Fibroblast of skin of left biceps (primary cell): ENCODE data around the gene SBF1.

Source experiments
- DNase-seq, 2 experiments: peaks; one replicate each; pipeline ENCODE4 v3.0.0-alpha.2; 2013; ENCODE audit warnings: low read depth in 2 of 2

Gene SBF1

GRCh38 chr22:50468626-50469025, 6.2 kb downstream of the SBF1 start:
- no peak for DNase-seq

- no peak for DNase-seq
Observed at GRCh38 chr22:50467773-50468440, 6.9 kb downstream of the SBF1 start.

DNA sequence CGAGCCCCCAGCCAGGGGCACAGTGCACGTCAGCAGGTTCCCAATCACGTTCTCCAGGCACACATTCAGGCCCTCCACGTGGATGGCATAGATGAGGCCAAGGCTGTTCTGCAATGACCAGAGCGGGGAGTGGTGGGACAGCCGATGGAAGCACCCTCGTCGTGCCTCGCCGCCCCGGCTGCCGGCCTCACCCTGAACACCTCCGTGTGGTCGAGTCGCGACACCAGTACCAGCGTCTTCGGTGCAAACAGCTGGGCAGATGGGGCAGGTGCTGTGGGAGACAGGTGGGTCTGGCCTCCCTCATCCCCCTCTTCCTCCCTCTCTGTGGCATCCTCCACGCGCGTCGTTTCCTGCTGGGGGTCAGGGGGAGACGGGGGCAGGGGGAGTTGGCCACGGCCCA, 7.5 kb downstream of the SBF1 start:
- DNase-seq, result no peak

- DNase-seq, result no peak
Observed at GRCh38 chr22:50465066-50465930, 9.5 kb downstream of the SBF1 start.

DNA sequence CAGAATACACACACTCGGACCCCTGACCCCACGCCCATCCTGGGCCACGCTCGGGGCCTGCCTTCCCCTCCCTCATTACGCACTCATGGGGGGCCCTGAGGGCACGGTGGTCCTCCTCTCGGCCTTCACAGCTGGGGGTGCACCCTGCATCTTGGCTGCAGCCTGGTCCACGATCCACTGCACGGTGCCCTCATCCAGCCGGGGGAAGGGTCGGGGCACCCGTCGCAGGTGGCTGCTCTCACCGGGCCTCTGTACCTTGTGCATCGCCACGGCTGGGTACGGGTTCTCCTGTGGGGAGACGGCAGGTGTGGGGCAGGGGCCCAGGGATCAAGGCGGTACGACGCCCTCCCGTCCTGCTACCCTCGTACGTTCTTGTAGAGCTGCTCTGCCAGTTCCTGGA, 10.4 kb downstream of the SBF1 start:
- no peak for DNase-seq

- DNase-seq, result no peak
Observed at GRCh38 chr22:50463188-50463900, 11.5 kb downstream of the SBF1 start.

GRCh38 chr22:50461979-50462540, 12.8 kb downstream of the SBF1 start:
- DNase-seq, result no peak

DNA sequence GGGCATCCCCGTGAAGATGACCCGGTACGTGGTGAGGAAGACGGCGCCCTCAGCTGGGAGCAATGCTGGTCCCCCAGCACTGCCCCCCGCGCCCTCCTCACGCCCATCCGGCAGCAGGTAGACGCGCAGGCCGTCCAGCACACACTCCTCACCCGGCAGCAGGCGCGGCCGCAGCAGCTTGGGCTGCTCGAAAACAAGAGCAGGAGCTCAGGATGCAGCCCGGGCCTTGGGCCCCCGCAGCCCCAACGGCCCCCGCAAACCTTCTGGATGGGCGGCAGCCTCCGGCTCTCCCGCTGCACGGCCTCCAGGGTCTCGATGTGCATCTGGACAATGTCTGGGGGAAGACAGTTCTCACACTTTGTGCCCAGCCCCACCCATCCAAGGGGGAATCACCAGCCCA, 13.3 kb downstream of the SBF1 start:
- DNase-seq, result no peak

- no peak for DNase-seq
Observed at GRCh38 chr22:50460938-50461337, 13.9 kb downstream of the SBF1 start.

DNA sequence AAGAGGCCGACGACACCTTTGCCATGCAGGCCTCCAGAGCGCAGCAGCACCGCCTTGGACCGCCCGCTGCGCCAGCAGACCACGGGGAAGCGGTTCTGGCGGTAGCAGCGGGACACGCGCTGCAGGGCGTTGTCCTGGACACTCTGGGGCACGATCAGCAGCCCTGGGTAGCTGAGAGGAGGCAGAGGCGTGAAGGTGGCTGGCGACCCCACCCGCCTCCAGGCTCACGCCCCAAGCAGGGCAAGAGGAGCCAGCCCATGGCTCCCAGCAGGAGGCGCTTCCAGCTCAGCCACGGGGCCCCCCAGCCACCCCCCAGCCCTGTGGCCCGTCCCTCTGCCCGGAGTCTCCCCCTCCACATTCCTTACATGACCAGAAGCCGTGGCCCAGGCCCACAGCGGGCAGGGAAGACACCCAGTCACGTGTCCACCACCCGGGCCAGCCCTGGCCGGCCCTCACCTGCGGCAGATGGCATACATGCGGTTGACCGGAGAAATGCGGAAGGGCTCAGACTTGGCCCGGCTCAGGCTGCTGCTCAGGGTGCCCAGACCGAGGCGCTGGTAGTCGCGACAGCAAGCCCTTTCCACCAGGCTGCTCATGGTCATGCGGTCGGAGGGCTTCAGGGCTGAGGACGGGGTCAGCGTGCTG, 15.2 kb downstream of the SBF1 start:
- no peak for DNase-seq

- DNase-seq, result no peak
Observed at GRCh38 chr22:50459016-50459415, 15.8 kb downstream of the SBF1 start.

GRCh38 chr22:50456466-50457234, 18.2 kb downstream of the SBF1 start:
- DNase-seq, result no peak

- DNase-seq, result no peak
Observed at GRCh38 chr22:50456026-50456425, 18.8 kb downstream of the SBF1 start.

GRCh38 chr22:50455201-50455600, 19.6 kb downstream of the SBF1 start:
- no peak for DNase-seq

DNA sequence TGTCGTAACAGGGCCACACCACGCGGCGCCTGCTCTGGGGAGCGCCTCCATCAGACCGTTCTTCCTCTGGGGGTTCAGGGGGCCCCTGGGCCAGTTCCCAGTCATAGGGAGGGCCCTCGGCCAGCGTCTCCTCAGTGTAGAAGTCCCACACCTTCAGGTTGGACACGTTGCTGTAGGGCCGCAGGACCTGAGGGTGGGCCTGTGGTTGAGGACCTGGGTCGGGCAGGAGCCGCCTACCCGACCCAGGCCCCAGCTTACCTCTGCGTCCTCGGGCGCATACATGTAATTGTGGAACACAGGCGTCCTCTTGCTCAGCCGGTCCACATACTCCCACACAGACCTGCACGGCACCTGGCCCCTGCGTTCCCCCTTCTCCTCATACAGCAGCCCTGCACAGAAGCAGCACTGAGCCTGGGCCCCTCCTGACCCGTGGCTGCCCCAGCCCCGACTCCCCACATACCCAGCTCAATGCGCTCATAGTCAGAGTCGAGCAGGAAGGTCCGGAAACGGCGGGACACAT, 20.2 kb downstream of the SBF1 start:
- no peak for DNase-seq

DNA sequence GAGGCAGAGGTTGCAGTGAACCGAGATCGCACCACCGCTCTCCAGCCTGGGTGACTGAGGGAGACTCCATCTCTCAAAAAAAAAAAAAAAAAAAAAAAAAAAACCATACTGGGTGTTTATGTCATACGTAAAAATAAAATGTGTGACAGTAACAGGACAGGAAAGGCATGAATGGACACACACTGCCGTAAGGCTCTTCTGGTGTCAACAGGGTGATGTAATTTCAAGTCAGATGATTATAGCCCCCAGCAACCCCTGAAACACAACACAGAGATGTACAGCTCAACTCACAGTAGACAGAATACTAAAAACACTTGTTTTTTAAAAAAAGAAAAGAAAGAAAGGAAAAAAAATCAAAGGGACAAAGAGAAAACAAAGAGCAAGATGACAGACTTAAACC, 22.2 kb downstream of the SBF1 start:
- DNase-seq, result no peak

- no peak for DNase-seq
Observed at GRCh38 chr22:50447576-50448551, 27.0 kb downstream of the SBF1 start.

DNA sequence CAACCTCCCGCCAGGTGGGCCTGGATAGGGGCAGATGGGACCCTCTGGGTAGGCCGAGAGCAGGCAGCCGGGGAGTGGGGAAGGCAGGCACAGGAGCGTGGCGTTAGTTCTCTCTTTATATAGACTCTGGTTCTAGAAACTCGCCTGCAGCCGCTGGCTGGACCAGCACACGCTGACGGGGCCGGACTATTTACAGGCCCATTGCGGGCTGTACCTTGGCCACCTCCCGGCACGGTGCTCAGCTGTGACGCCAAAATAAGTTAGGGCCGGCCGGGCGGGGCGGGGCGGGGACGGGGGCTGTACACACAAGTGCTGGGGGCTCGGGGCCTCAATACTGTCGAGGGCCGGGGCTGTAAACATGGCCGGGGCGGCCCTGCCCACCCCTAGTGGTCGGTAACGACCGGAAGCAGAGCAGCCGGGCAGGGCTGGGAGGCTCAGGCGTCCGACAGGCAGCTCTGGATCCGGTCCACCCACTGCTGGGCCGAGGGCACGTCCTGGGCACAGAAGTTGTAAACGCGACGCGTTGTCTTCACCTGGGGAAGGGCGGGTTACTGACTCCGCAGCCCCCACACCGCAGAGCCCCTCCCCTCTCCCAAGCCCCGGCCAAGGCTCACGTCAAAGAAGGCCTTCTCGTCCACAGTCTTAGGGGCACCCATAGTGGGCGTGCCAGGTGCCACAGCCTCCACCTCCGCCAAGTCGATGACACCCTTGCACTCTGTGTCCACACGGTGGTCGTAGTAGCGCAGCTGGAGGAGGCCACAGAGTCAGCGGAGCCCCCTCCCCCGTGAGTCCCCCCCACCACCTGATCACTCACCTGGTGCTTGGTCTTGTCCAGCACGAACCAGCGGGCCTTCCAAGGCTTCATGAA, 27.9 kb downstream of the SBF1 start:
- DNase-seq, result no peak
